CD14-positive monocyte (primary cell): Measurements from ENCODE around the gene LIMCH1. TPM values are rescaled to one million over a fixed set of nuclear protein-coding genes. Genes with fewer than 3 reads are reported as not detected.

ENCODE experiments used
- DNase-seq, 3 donors: peaks; one replicate each; pipeline ENCODE4 v3.0.0-alpha.2; 2011 to 2022
- H2AFZ ChIP-seq: 2 replicates; pipeline ENCODE4 v1.6.0; 2012; ENCODE audit warnings: mild to moderate bottlenecking, low read depth, low read length, inconsistent platforms; ENCODE audit not compliant: insufficient read depth, poor library complexity, severe bottlenecking
- H3K27ac ChIP-seq, 2 donors: 1 replicate in 1 of 2; 2 replicates in 1 of 2; pipeline ENCODE4 v1.5.1; 2012 to 2013; ENCODE audit warnings: low read length in 2 of 2, control low read depth in 1 of 2, inconsistent platforms in 1 of 2, low read depth in 1 of 2, mild to moderate bottlenecking in 1 of 2
- H3K27me3 ChIP-seq, 2 donors: one replicate each; pipeline versions ENCODE4 v1.6.0 to v1.6.1; 2011 to 2013; ENCODE audit warnings: low read length in 2 of 2; ENCODE audit not compliant: control insufficient read depth in 2 of 2, insufficient read depth in 2 of 2
- H3K36me3 ChIP-seq, 2 donors: replicated peaks in 1 of 2; 1 replicate in 1 of 2; 2 replicates in 1 of 2; pipeline versions ENCODE4 v1.5.1 to v1.6.1; 2012 to 2013; ENCODE audit warnings: low read length in 2 of 2, control low read depth in 1 of 2, inconsistent platforms in 1 of 2, mild to moderate bottlenecking in 1 of 2; ENCODE audit not compliant: insufficient read depth in 2 of 2, control insufficient read depth in 1 of 2
- H3K4me1 ChIP-seq, 2 donors: 1 replicate in 1 of 2; 2 replicates in 1 of 2; pipeline versions ENCODE4 v1.5.1 to v1.6.1; 2012 to 2013; ENCODE audit warnings: low read length in 2 of 2, control low read depth in 1 of 2, inconsistent platforms in 1 of 2, mild to moderate bottlenecking in 1 of 2, moderate library complexity in 1 of 2; ENCODE audit not compliant: insufficient read depth in 2 of 2, control insufficient read depth in 1 of 2
- H3K4me2 ChIP-seq: replicated peaks from 2 replicates; pipeline ENCODE3; 2012; ENCODE audit warnings: low read length, moderate library complexity, mild to moderate bottlenecking; ENCODE audit not compliant: poor library complexity, severe bottlenecking; ENCODE audit errors: extremely low read depth
- H3K4me3 ChIP-seq, 3 experiments: fragments of 200-600 bp in 1 of 3; sonication (generic) in 1 of 3; replicated peaks in 1 of 3; 1 replicate in 2 of 3; 2 replicates in 1 of 3; pipeline ENCODE4 v1.5.1; 2011 to 2013; ENCODE audit warnings: low read length in 3 of 3, mild to moderate bottlenecking in 3 of 3, control low read depth in 2 of 3, low read depth in 2 of 3, inconsistent platforms in 1 of 3, moderate library complexity in 1 of 3
- H3K79me2 ChIP-seq: 2 replicates; pipeline ENCODE4 v1.6.0; 2012; ENCODE audit warnings: mild to moderate bottlenecking, control low read depth, inconsistent platforms, low read length, moderate library complexity; ENCODE audit not compliant: insufficient read depth
- H3K9ac ChIP-seq: 2 replicates; pipeline ENCODE4 v1.6.0; 2017; ENCODE audit warnings: low read length, mild to moderate bottlenecking; ENCODE audit not compliant: insufficient read depth, poor library complexity, severe bottlenecking
- H3K9me3 ChIP-seq, 2 donors: replicated peaks in 1 of 2; 1 replicate in 1 of 2; 2 replicates in 1 of 2; pipeline versions ENCODE4 v1.5.1 to v1.6.1; 2012 to 2013; ENCODE audit warnings: low read length in 2 of 2, control low read depth in 1 of 2; ENCODE audit not compliant: control insufficient read depth in 1 of 2, insufficient read depth in 1 of 2
- H4K20me1 ChIP-seq: 2 replicates; pipeline ENCODE4 v1.6.0; 2012; ENCODE audit warnings: mild to moderate bottlenecking, low read length, control low read depth, moderate library complexity; ENCODE audit not compliant: insufficient read depth
- H3K27ac Mint-ChIP-seq, 7 donors: one replicate each; pipeline ENCODE4 v1.8.0; 2020; ENCODE audit warnings: mild to moderate bottlenecking in 7 of 7, mixed read lengths in 7 of 7, moderate library complexity in 6 of 7, inconsistent platforms in 2 of 7
- H3K27me3 Mint-ChIP-seq, 3 donors: one replicate each; pipeline ENCODE4 v1.8.0; 2021 to 2022; ENCODE audit warnings: low read depth in 3 of 3, mild to moderate bottlenecking in 3 of 3, mixed read lengths in 3 of 3, moderate library complexity in 3 of 3, inconsistent platforms in 1 of 3
- H3K36me3 Mint-ChIP-seq, 2 donors: one replicate each; pipeline ENCODE4 v1.8.0; 2020; ENCODE audit warnings: mixed read lengths in 2 of 2, inconsistent platforms in 1 of 2, mild to moderate bottlenecking in 1 of 2
- H3K4me1 Mint-ChIP-seq: one replicate; pipeline ENCODE4 v1.8.0; 2020; ENCODE audit warnings: mild to moderate bottlenecking, mixed read lengths
- H3K4me3 Mint-ChIP-seq, 2 donors: one replicate each; pipeline ENCODE4 v1.8.0; 2020; ENCODE audit warnings: mild to moderate bottlenecking in 2 of 2, mixed read lengths in 2 of 2, moderate library complexity in 1 of 2
- H3K9me3 Mint-ChIP-seq, 7 donors: one replicate each; pipeline ENCODE4 v1.8.0; 2020 to 2022; ENCODE audit warnings: mixed read lengths in 7 of 7, mild to moderate bottlenecking in 6 of 7, moderate library complexity in 6 of 7, inconsistent platforms in 2 of 7
- CTCF ChIP-seq: fragments of 200-600 bp; IDR thresholded peaks from one replicate; pipeline ENCODE4 v1.8.0; 2022; ENCODE audit warnings: antibody characterized with exemption, mild to moderate bottlenecking
- WGBS: methylation state at CpG from one replicate; pipeline ENCODE4 v1.1.5; 2013; ENCODE audit warnings: missing lambda C conversion rate; ENCODE audit not compliant: insufficient coverage; 5-methylcytosine and 5-hydroxymethylcytosine counted together
- intact Hi-C, 2 donors: fragments of 100-400 bp; cut with micrococcal nuclease; formaldehyde crosslinking; loops; one replicate each; pipeline versions ENCODE4 v1.15.0 to v1.15.1; 2023
- polyA plus RNA-seq, 3 donors: library from polyadenylated mRNA; depleted of rRNA in 1 of 3; unstranded in 2 of 3; stranded (reverse) in 1 of 3; fragments of 300-500 nt in 2 of 3; fragments of >200 nt in 1 of 3; fragmentation: Illumina TruSeq in 2 of 3; gene quantifications; 1 replicate in 2 of 3; 2 replicates in 1 of 3; pipeline ENCODE4 v1.2.3, GENCODE V29; 2012 to 2021

LIMCH1 gene
- polyA plus RNA-seq, 3 donors: 0.25 to 0.64 (median 0.32) TPM

DNA sequence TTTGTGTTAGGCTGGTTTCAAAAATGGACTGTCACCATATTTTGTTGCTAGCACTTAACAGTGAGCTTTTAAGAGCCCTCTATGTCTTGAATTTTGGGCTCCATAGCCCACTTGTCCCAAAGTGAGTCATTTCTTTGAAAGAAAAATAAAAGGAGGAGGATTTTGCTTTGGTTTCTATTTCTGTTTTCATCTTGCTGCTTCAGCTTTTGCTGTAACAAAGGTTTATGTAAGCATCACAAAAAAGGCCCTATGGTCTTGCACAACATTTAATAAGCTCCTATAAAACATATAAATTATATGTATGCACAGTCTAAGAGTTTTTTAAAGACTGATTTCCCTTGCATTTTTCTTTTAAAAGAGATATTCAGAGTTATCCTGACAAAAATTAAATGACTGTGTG is 105.4 kb downstream of the LIMCH1 start:
- Histone ChIP-seq H3K4me1 (peaks cover 35 to 39% of the 10 kb centered on the region in 2 donors), H3K79me2 (no peaks in the 10 kb centered on the region), H3K4me3 (no peak overlapping the region), H3K9me3 (no peaks in the 10 kb centered on the region), H3K27me3 (peaks cover 31 to 32% of the 10 kb centered on the region in 2 donors), H2AFZ (no peak overlapping the region), H3K4me2 (no peak overlapping the region), H3K9ac (no peak overlapping the region), H3K36me3 (no peaks in the 10 kb centered on the region), H3K27ac (no peak overlapping the region), H4K20me1 (no peaks in the 10 kb centered on the region)
- TF ChIP-seq CTCF: no peak
- peaks cover 0 to 7% of the 10 kb centered on the region in 2 donors for H3K36me3 Mint-ChIP-seq
- H3K27me3 Mint-ChIP-seq: peaks cover 33 to 36% (median 34%) of the 10 kb centered on the region in 3 donors
- peaks cover 0 to 4% (median 2%) of the 10 kb centered on the region in 7 donors for H3K9me3 Mint-ChIP-seq
- peak overlapping the region in 1 of 2 donors; percentile 64 for H3K4me3 Mint-ChIP-seq
- H3K4me1 Mint-ChIP-seq: peaks cover 37% of the 10 kb centered on the region
- DNase-seq: no peak
- no peak overlapping the region for H3K27ac Mint-ChIP-seq
- intact Hi-C loops: no loop called here

- peaks cover 37% of the 10 kb centered on the region for H3K4me1 Mint-ChIP-seq
- peak; percentile 87 for TF ChIP-seq CTCF
- peak overlapping the region in 1 of 2 donors; percentile 84 for H3K4me3 Mint-ChIP-seq
Observed at GRCh38 chr4:41644288-41644914, 106.4 kb downstream of the LIMCH1 start.

More at GRCh38 chr4:41644288-41644914, 106.4 kb downstream of the LIMCH1 start:
- Histone ChIP-seq H2AFZ (no peak overlapping the region), H3K36me3 (no peaks in the 10 kb centered on the region), H3K4me3 (no peak overlapping the region), H3K27me3 (peaks cover 28% of the 10 kb centered on the region in 2 donors), H3K9me3 (no peaks in the 10 kb centered on the region), H3K79me2 (no peaks in the 10 kb centered on the region), H3K9ac (no peak overlapping the region), H3K27ac (no peak overlapping the region), H3K4me2 (no peak overlapping the region), H4K20me1 (no peaks in the 10 kb centered on the region), H3K4me1 (peaks cover 35 to 41% of the 10 kb centered on the region in 2 donors)
- Mint-ChIP-seq H3K27ac (no peak overlapping the region), H3K36me3 (peaks cover 0 to 7% of the 10 kb centered on the region in 2 donors), H3K27me3 (peaks cover 32 to 34% (median 34%) of the 10 kb centered on the region in 3 donors), H3K9me3 (peaks cover 0 to 4% (median 2%) of the 10 kb centered on the region in 7 donors)
- intact Hi-C loops: no loop called here
- DNase-seq: peak; percentile 6 to 33 (median 21)
- 24% methylated on average over 41 of the region's 41 CpGs for WGBS
